GM18867 (cell line): Measurements from ENCODE around the gene EMX1.

Source experiments
- ATAC-seq: cut with Tn5 transposase; IDR thresholded peaks from one replicate; pipeline ENCODE4 v1.9.1; 2021; ENCODE audit warnings: mild to moderate bottlenecking, moderate library complexity; ENCODE audit not compliant: unreplicated experiment

The EMX1 gene

GRCh38 chr2:72956050-72956395 lies 38.7 kb downstream of the EMX1 start:
- ATAC-seq = no peak

- no peak for ATAC-seq
These were observed 39.6 kb downstream of the EMX1 start for GRCh38 chr2:72956936-72957335.

GRCh38 chr2:72958542-72959385 lies 41.4 kb downstream of the EMX1 start:
- no peak for ATAC-seq

GRCh38 chr2:72959554-72959953 lies 42.2 kb downstream of the EMX1 start:
- ATAC-seq = no peak

GRCh38 chr2:72959995-72960981 lies 43.0 kb downstream of the EMX1 start:
- no peak for ATAC-seq

GRCh38 chr2:72961036-72961720 lies 43.9 kb downstream of the EMX1 start:
- no peak for ATAC-seq

GRCh38 chr2:72961853-72962468 lies 44.6 kb downstream of the EMX1 start:
- ATAC-seq = no peak

GRCh38 chr2:72962911-72963310 lies 45.6 kb downstream of the EMX1 start:
- no peak for ATAC-seq

GRCh38 chr2:72963423-72964145 lies 46.3 kb downstream of the EMX1 start:
- ATAC-seq = no peak

- ATAC-seq = no peak
These were observed 46.8 kb downstream of the EMX1 start for GRCh38 chr2:72964146-72964525.

GRCh38 chr2:72965016-72965415 lies 47.7 kb downstream of the EMX1 start:
- ATAC-seq = no peak

GRCh38 chr2:72965770-72966450 lies 48.6 kb downstream of the EMX1 start:
- no peak for ATAC-seq

- ATAC-seq = no peak
These were observed 51.0 kb downstream of the EMX1 start for GRCh38 chr2:72968286-72968685.

- ATAC-seq = no peak
These were observed 52.4 kb downstream of the EMX1 start for GRCh38 chr2:72969706-72970105.

GRCh38 chr2:72971036-72971435 lies 53.7 kb downstream of the EMX1 start:
- ATAC-seq = no peak

- ATAC-seq = no peak
These were observed 55.2 kb downstream of the EMX1 start for GRCh38 chr2:72972352-72973136.

- no peak for ATAC-seq
These were observed 55.8 kb downstream of the EMX1 start for GRCh38 chr2:72973137-72973535.

GRCh38 chr2:72973566-72974435 lies 56.5 kb downstream of the EMX1 start:
- peak; percentile 93 for ATAC-seq
